Measurements from ENCODE around the gene CREB5. TPM values are rescaled to one million over a fixed set of nuclear protein-coding genes. Genes with fewer than 3 reads are reported as not detected.

The CREB5 gene
- total and polyA plus RNA-seq, 2 of the 13 experiments (the other 11 are each of a cell fraction or from before 2014, with no cell fraction given), result 0.38 to 0.71 TPM

GRCh38 chr7:28493477-28493876, 81.2 kb downstream of the CREB5 start:
- TF ChIP-seq RARG (CRISPR knock-in tag; IDR thresholded peaks at IDR 0.05; ENCODE audit: low read depth) (no peak), KDM6A (CRISPR knock-in tag; IDR thresholded peaks at IDR 0.05; ENCODE audit: low read depth) (no peak), RAD51 (IDR thresholded peaks at IDR 0.05; ENCODE audit: borderline replicate concordance) (no peak), SMARCC2 (IDR thresholded peaks at IDR 0.05) (no peak), ZNF224 (CRISPR knock-in tag; IDR thresholded peaks at IDR 0.05) (no peak), FOXK2 (IDR thresholded peaks at IDR 0.05) (no peak), ZNF138 (CRISPR knock-in tag; IDR thresholded peaks at IDR 0.05; ENCODE audit: low read depth) (no peak), ZNF678 (CRISPR knock-in tag; IDR thresholded peaks at IDR 0.05) (no peak), MAFG (CRISPR knock-in tag; IDR thresholded peaks at IDR 0.05) (no peak), ATF1 (CRISPR knock-in tag; IDR thresholded peaks at IDR 0.05) (no peak), ZFYVE20 (CRISPR knock-in tag; IDR thresholded peaks at IDR 0.05; ENCODE audit: borderline replicate concordance, low read depth) (no peak), HIC2 (CRISPR knock-in tag; IDR thresholded peaks at IDR 0.05; ENCODE audit: low read depth) (no peak), HNRNPLL (IDR thresholded peaks at IDR 0.05; ENCODE audit: low read depth, low read length, poor library complexity, severe bottlenecking) (no peak), DZIP1 (CRISPR knock-in tag; IDR thresholded peaks at IDR 0.05) (no peak), ELF1 (CRISPR knock-in tag; IDR thresholded peaks at IDR 0.05) (no peak), TCF12 (IDR thresholded peaks at IDR 0.05) (no peak), TCF12 (CRISPR knock-in tag; IDR thresholded peaks at IDR 0.05) (no peak), ZNF333 (CRISPR knock-in tag; IDR thresholded peaks at IDR 0.05; ENCODE audit: borderline replicate concordance) (no peak)
- TF ChIP-seq, protein P1, sequence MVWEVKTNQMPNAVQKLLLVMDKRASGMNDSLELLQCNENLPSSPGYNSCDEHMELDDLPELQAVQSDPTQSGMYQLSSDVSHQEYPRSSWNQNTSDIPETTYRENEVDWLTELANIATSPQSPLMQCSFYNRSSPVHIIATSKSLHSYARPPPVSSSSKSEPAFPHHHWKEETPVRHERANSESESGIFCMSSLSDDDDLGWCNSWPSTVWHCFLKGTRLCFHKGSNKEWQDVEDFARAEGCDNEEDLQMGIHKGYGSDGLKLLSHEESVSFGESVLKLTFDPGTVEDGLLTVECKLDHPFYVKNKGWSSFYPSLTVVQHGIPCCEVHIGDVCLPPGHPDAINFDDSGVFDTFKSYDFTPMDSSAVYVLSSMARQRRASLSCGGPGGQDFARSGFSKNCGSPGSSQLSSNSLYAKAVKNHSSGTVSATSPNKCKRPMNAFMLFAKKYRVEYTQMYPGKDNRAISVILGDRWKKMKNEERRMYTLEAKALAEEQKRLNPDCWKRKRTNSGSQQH (CRISPR knock-in tag; IDR thresholded peaks at IDR 0.05; ENCODE audit: low read depth), result no peak
- TF ChIP-seq, protein P2, sequence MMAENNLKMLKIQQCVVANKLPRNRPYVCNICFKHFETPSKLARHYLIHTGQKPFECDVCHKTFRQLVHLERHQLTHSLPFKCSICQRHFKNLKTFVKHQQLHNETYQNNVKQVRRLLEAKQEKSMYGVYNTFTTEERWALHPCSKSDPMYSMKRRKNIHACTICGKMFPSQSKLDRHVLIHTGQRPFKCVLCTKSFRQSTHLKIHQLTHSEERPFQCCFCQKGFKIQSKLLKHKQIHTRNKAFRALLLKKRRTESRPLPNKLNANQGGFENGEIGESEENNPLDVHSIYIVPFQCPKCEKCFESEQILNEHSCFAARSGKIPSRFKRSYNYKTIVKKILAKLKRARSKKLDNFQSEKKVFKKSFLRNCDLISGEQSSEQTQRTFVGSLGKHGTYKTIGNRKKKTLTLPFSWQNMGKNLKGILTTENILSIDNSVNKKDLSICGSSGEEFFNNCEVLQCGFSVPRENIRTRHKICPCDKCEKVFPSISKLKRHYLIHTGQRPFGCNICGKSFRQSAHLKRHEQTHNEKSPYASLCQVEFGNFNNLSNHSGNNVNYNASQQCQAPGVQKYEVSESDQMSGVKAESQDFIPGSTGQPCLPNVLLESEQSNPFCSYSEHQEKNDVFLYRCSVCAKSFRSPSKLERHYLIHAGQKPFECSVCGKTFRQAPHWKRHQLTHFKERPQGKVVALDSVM (CRISPR knock-in tag; IDR thresholded peaks at IDR 0.05), result no peak

More at GRCh38 chr7:28493477-28493876, 81.2 kb downstream of the CREB5 start:
- Histone ChIP-seq H4K20me1 (ENCODE audit: insufficient read depth, low read length) (no peaks in the 10 kb centered on the region), H3K27ac (ENCODE audit: extremely low read length, insufficient read depth, low read length) (no peak overlapping the region), H3K79me2 (ENCODE audit: insufficient read depth, low read length) (no peaks in the 10 kb centered on the region), H3K9me3 (ENCODE audit: low read length) (no peaks in the 10 kb centered on the region), H3K27me3 (ENCODE audit: control insufficient read depth in 1 of 2, insufficient read depth in 2 of 2, low read length in 2 of 2) (no peaks in the 10 kb centered on the region), H3K9ac (ENCODE audit: insufficient read depth, low read depth, low read length) (no peak overlapping the region), H2AFZ (ENCODE audit: low read length) (no peak overlapping the region), H3K4me2 (ENCODE audit: low read depth, low read length) (no peak overlapping the region), H3K4me1 (ENCODE audit: insufficient read depth, low read length) (no peaks in the 10 kb centered on the region), H3K36me3 (replicated peaks in 1 of 2; ENCODE audit: control insufficient read depth in 1 of 2, insufficient read depth in 2 of 2, low read length in 2 of 2) (no peaks in the 10 kb centered on the region), H3K4me3 (replicated peaks in 1 of 3; ENCODE audit: insufficient read depth in 1 of 3, low read depth in 2 of 3, low read length in 3 of 3) (no peak overlapping the region)
- POLR2A ChIA-PET, result no interaction called here
- intact Hi-C loops (cut with micrococcal nuclease; ENCODE audit: unreplicated experiment) (no loop called here), in situ Hi-C loops (cut with HindIII; ENCODE audit: extremely low pct_ligation_motif_present, low pct_unique_long_range_greater_than_20kb) (no loop called here)
- DNase-seq (ENCODE audit: low spot score), result no peak
- no TSS peak for BruUV-seq (replicated peaks)
- CTCF ChIA-PET (ENCODE audit: low intra/inter-chr PET ratio, low total read pairs), result no interaction called here
- no peak for FAIRE-seq
- ATAC-seq, result no peak
